SU-DHL-6 (cell line): Measurements from ENCODE around the gene PRKN.

Experiments used
- H2AFZ ChIP-seq: fragments of 200-600 bp; sonication (generic); 2 replicates; pipeline ENCODE4 v1.6.1; 2014; ENCODE audit warnings: low read depth, mild to moderate bottlenecking, moderate library complexity, mixed read lengths, antibody characterized with exemption, low read length; ENCODE audit not compliant: severe bottlenecking
- H3F3A ChIP-seq: fragments of 200-600 bp; shearing (Covaris generic); 2 replicates; pipeline ENCODE4 v1.6.0; 2016; ENCODE audit warnings: antibody characterized with exemption, mild to moderate bottlenecking; ENCODE audit not compliant: insufficient read depth
- H3K27ac ChIP-seq: fragments of 200-600 bp; sonication (generic); 2 replicates; pipeline ENCODE4 v1.5.1; 2016; ENCODE audit warnings: low read depth, mild to moderate bottlenecking, low read length, moderate library complexity, mixed read lengths
- H3K27me3 ChIP-seq: fragments of 200-600 bp; sonication (generic), shearing (Covaris generic); 2 replicates; pipeline ENCODE4 v1.6.0; 2014; ENCODE audit warnings: mild to moderate bottlenecking, low read length
- H3K36me3 ChIP-seq: fragments of 200-600 bp; sonication (generic); 2 replicates; pipeline ENCODE4 v1.6.1; 2014; ENCODE audit warnings: mild to moderate bottlenecking, low read length, mixed read lengths
- H3K4me2 ChIP-seq: fragments of 300-600, 200-600 bp; shearing (Covaris generic), sonication (generic); 2 replicates; pipeline ENCODE4 v1.6.0; 2014; ENCODE audit warnings: low read length, low read depth, mild to moderate bottlenecking; ENCODE audit not compliant: poor library complexity, severe bottlenecking
- H3K4me3 ChIP-seq: fragments of 200-600 bp; sonication (generic); 2 replicates; pipeline ENCODE4 v1.5.1; 2014; ENCODE audit warnings: antibody characterized with exemption, low read length, mild to moderate bottlenecking, mixed read lengths; ENCODE audit not compliant: insufficient read depth, poor library complexity, severe bottlenecking
- H3K79me2 ChIP-seq: fragments of 200-600 bp; sonication (generic); 2 replicates; pipeline ENCODE4 v1.6.1; 2014; ENCODE audit warnings: mild to moderate bottlenecking, low read length, moderate library complexity; ENCODE audit not compliant: insufficient read depth
- H3K9ac ChIP-seq: fragments of 200-600 bp; sonication (generic); 2 replicates; pipeline ENCODE4 v1.7.0; 2014; ENCODE audit warnings: mild to moderate bottlenecking, low read length
- H3K9me2 ChIP-seq: fragments of 200-600 bp; sonication (generic); replicated peaks from 2 replicates; pipeline ENCODE4 v1.6.1; 2014; ENCODE audit warnings: low read length; ENCODE audit not compliant: insufficient read depth
- H3K9me3 ChIP-seq: fragments of 200-600 bp; sonication (generic); 2 replicates; pipeline ENCODE4 v1.6.1; 2014; ENCODE audit warnings: low read length, mixed read lengths; ENCODE audit not compliant: insufficient read depth
- H4K20me1 ChIP-seq: fragments of 200-600 bp; sonication (generic); 2 replicates; pipeline ENCODE4 v1.6.1; 2014; ENCODE audit warnings: low read depth, mild to moderate bottlenecking, antibody characterized with exemption, low read length, moderate library complexity, mixed read lengths
- EZH2phosphoT487 ChIP-seq: fragments of 200-600 bp; sonication (generic), shearing (Covaris generic); conservative IDR thresholded peaks from 2 replicates; pipeline ENCODE4 v1.6.1; 2018; ENCODE audit warnings: mild to moderate bottlenecking, antibody characterized with exemption, low read length, moderate library complexity, mixed read lengths
- TF ChIP-seq, protein P1 (sequence below): fragments of 200-600 bp; sonication (generic); IDR thresholded peaks from one replicate; pipeline ENCODE4 v1.5.1; 2017; ENCODE audit warnings: antibody characterized with exemption, mild to moderate bottlenecking, low read length, moderate library complexity; ENCODE audit not compliant: insufficient read depth, poor library complexity, severe bottlenecking

PRKN gene

DNA sequence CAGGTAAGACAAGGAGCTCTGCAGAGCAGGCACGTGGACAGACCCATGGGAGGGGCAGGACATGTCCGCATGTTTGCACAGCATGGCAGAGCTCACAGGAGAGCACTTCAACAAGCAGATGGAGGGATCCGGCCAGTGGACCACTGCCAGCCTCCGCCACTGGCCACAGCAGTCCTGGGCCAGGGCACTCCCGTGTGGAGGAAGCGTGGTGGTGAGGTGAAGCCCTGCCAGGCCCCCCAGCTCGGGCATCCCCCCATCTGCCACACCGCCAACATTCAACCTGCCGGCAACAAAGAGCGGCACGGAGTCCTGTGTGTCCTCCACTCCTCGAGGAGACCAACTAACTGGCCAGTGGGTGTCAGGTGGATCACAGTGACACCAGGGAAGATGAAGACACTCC, 1349.5 kb downstream of the PRKN start:
- no peaks in the 10 kb centered on the region for H3K36me3 ChIP-seq
- H3K27ac ChIP-seq: no peak overlapping the region
- no peaks in the 10 kb centered on the region for H3F3A ChIP-seq
- no peak overlapping the region for H2AFZ ChIP-seq
- no peaks in the 10 kb centered on the region for H3K9me3 ChIP-seq
- H3K4me2 ChIP-seq: no peak overlapping the region
- no peaks in the 10 kb centered on the region for H3K9me2 ChIP-seq
- TF ChIP-seq, protein P1, sequence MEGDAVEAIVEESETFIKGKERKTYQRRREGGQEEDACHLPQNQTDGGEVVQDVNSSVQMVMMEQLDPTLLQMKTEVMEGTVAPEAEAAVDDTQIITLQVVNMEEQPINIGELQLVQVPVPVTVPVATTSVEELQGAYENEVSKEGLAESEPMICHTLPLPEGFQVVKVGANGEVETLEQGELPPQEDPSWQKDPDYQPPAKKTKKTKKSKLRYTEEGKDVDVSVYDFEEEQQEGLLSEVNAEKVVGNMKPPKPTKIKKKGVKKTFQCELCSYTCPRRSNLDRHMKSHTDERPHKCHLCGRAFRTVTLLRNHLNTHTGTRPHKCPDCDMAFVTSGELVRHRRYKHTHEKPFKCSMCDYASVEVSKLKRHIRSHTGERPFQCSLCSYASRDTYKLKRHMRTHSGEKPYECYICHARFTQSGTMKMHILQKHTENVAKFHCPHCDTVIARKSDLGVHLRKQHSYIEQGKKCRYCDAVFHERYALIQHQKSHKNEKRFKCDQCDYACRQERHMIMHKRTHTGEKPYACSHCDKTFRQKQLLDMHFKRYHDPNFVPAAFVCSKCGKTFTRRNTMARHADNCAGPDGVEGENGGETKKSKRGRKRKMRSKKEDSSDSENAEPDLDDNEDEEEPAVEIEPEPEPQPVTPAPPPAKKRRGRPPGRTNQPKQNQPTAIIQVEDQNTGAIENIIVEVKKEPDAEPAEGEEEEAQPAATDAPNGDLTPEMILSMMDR: no peak
- no peak for TF ChIP-seq EZH2phosphoT487
- H3K4me3 ChIP-seq: no peak overlapping the region
- no peaks in the 10 kb centered on the region for H3K27me3 ChIP-seq
- no peaks in the 10 kb centered on the region for H4K20me1 ChIP-seq
- no peak overlapping the region for H3K9ac ChIP-seq
- no peaks in the 10 kb centered on the region for H3K79me2 ChIP-seq

DNA sequence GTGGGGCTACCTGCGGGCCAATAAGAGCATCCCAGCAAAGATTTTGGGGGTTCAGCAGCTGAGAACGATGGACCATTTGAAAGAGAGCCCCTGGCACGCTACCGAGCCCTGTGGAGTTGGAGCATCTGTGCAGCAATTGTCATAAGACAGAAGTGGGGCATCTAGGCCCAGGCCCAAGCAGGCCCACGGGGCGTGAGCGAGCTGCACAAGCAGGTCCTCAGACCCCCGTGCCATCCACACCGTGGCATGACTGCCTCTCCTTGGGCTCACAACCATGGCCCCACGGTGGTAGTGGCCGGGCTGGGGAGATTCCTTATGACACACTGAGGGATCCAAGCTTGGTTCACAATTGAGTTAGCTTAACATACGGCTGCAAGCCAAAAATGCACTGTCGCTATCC, 1350.5 kb downstream of the PRKN start:
- Histone ChIP-seq H3K27me3 (no peaks in the 10 kb centered on the region), H3F3A (no peaks in the 10 kb centered on the region), H3K9me2 (no peaks in the 10 kb centered on the region), H3K4me3 (no peak overlapping the region), H3K79me2 (no peaks in the 10 kb centered on the region), H3K4me2 (no peak overlapping the region), H3K36me3 (no peaks in the 10 kb centered on the region), H3K27ac (no peak overlapping the region), H3K9me3 (no peaks in the 10 kb centered on the region), H3K9ac (no peak overlapping the region), H2AFZ (no peak overlapping the region), H4K20me1 (no peaks in the 10 kb centered on the region)
- TF ChIP-seq EZH2phosphoT487: no peak
- TF ChIP-seq, protein P1: no peak

DNA sequence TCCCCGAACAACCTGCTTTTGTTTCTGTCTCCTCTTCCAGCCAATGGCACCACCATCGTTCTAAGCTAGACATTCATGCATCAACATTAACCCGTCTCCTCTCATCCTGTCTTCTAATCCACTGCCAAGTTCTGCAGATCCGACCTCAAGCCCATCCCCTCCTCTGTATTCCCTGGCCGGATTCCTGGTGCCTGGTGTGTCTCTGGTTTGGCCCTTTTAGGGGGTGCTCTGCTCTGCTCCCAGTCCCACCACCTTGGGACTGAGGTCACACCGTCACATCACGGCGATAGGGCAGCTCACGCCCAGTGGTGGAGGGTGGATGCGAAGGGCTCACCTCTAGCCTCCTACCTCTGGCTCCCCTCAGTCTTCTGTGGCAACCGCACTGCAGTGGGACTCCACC, 1351.2 kb downstream of the PRKN start:
- Histone ChIP-seq H3K9ac (no peak overlapping the region), H4K20me1 (no peaks in the 10 kb centered on the region), H2AFZ (no peak overlapping the region), H3K4me3 (no peak overlapping the region), H3K9me3 (no peaks in the 10 kb centered on the region), H3K27me3 (no peaks in the 10 kb centered on the region), H3F3A (no peaks in the 10 kb centered on the region), H3K36me3 (no peaks in the 10 kb centered on the region), H3K4me2 (no peak overlapping the region), H3K9me2 (no peaks in the 10 kb centered on the region), H3K79me2 (no peaks in the 10 kb centered on the region), H3K27ac (no peak overlapping the region)
- TF ChIP-seq EZH2phosphoT487: no peak
- TF ChIP-seq, protein P1: no peak
